MM.1S (cell line): ENCODE measurements around the gene MYOZ2.

Experiments
- DNase-seq: peaks from one replicate; pipeline ENCODE4 v3.0.0-alpha.2; 2015
- H2AFZ ChIP-seq: fragments of 300-600 bp; sonication (generic); 2 replicates; pipeline ENCODE4 v1.6.0; 2016; ENCODE audit warnings: antibody characterized with exemption, low read length
- H3F3A ChIP-seq: fragments of 300-600 bp; sonication (generic); 2 replicates; pipeline ENCODE4 v1.6.1; 2016; ENCODE audit warnings: mild to moderate bottlenecking, antibody characterized with exemption, low read length, moderate library complexity, mixed read lengths; ENCODE audit not compliant: insufficient read depth
- H3K27ac ChIP-seq: fragments of 300-600 bp; sonication (generic); 2 replicates; pipeline ENCODE4 v1.5.1; 2016; ENCODE audit warnings: mild to moderate bottlenecking, low read length
- H3K27me3 ChIP-seq: fragments of 300-600 bp; sonication (generic); replicated peaks from 2 replicates; pipeline ENCODE4 v1.6.0; 2016; ENCODE audit warnings: low read length; ENCODE audit not compliant: insufficient read depth
- H3K36me3 ChIP-seq: fragments of 300-600 bp; sonication (generic); replicated peaks from 2 replicates; pipeline ENCODE4 v1.6.1; 2016; ENCODE audit warnings: mild to moderate bottlenecking, low read length, mixed read lengths; ENCODE audit not compliant: insufficient read depth
- H3K4me1 ChIP-seq: fragments of 300-600 bp; sonication (generic); 2 replicates; pipeline ENCODE4 v1.6.1; 2016; ENCODE audit warnings: low read length, mixed read lengths
- H3K4me2 ChIP-seq: fragments of 300-600 bp; sonication (generic); 2 replicates; pipeline ENCODE4 v1.6.0; 2016; ENCODE audit warnings: low read depth, low read length
- H3K4me3 ChIP-seq: fragments of 300-600 bp; sonication (generic); 2 replicates; pipeline ENCODE4 v1.5.1; 2016; ENCODE audit warnings: low read length, mixed read lengths
- H3K79me2 ChIP-seq: fragments of 300-600 bp; sonication (generic); 2 replicates; pipeline ENCODE4 v1.6.1; 2016; ENCODE audit warnings: mixed run types, low read length, mixed read lengths
- H3K9ac ChIP-seq: fragments of 300-600 bp; sonication (generic); 2 replicates; pipeline ENCODE4 v1.6.1; 2016; ENCODE audit warnings: low read length, mixed read lengths
- H3K9me2 ChIP-seq: fragments of 300-600 bp; sonication (generic); replicated peaks from 2 replicates; pipeline ENCODE4 v1.6.1; 2016; ENCODE audit warnings: mild to moderate bottlenecking, low read length, mixed read lengths; ENCODE audit not compliant: insufficient read depth
- H3K9me3 ChIP-seq: fragments of 300-600 bp; sonication (generic); replicated peaks from 2 replicates; pipeline ENCODE4 v1.6.1; 2016; ENCODE audit warnings: mild to moderate bottlenecking, low read length, mixed read lengths; ENCODE audit not compliant: insufficient read depth
- H4K20me1 ChIP-seq: fragments of 300-600 bp; sonication (generic); 2 replicates; pipeline ENCODE4 v1.6.1; 2016; ENCODE audit warnings: mild to moderate bottlenecking, low read length, moderate library complexity, mixed read lengths; ENCODE audit not compliant: insufficient read depth
- EZH2 ChIP-seq: fragments of 300-600 bp; sonication (generic); optimal IDR thresholded peaks from 2 replicates; pipeline ENCODE3; 2017; ENCODE audit warnings: low read depth, mild to moderate bottlenecking, antibody characterized with exemption, low read length, mixed read lengths
- EZH2phosphoT487 ChIP-seq: fragments of 300-600 bp; sonication (generic); IDR thresholded peaks from 2 replicates; pipeline ENCODE4 v1.6.1; 2018; ENCODE audit warnings: antibody characterized with exemption, low read length
- TF ChIP-seq, protein P1 (sequence below): fragments of 300-600 bp; sonication (generic); IDR thresholded peaks from 2 replicates; pipeline ENCODE4 v1.5.1; 2016; ENCODE audit warnings: antibody characterized with exemption, low read length, mixed read lengths

Gene MYOZ2

DNA sequence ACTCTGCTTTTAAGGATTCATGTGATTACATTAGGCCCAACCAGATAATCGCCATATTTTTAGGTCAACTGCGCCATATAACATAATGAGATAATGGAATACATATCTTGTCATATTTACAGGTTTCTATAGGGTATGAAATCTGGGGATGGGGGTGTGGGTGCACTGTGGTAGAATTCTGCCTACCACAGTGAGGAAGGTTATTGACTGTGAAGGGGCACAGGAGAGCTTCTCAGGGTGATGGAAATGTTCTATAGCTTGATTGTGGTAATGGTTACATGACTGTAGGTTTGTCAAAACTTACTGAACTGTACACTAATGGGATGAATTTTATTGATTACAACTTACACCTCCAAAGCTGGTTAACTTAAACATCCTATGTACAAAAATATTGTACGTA, 92.8 kb downstream of the MYOZ2 start:
- no peak overlapping the region for H3K27ac ChIP-seq
- no peaks in the 10 kb centered on the region for H3K27me3 ChIP-seq
- H2AFZ ChIP-seq = no peak overlapping the region
- no peak for DNase-seq
- no peak overlapping the region for H3K9ac ChIP-seq
- H3K79me2 ChIP-seq = peaks cover 72% of the 10 kb centered on the region
- TF ChIP-seq, protein P1, sequence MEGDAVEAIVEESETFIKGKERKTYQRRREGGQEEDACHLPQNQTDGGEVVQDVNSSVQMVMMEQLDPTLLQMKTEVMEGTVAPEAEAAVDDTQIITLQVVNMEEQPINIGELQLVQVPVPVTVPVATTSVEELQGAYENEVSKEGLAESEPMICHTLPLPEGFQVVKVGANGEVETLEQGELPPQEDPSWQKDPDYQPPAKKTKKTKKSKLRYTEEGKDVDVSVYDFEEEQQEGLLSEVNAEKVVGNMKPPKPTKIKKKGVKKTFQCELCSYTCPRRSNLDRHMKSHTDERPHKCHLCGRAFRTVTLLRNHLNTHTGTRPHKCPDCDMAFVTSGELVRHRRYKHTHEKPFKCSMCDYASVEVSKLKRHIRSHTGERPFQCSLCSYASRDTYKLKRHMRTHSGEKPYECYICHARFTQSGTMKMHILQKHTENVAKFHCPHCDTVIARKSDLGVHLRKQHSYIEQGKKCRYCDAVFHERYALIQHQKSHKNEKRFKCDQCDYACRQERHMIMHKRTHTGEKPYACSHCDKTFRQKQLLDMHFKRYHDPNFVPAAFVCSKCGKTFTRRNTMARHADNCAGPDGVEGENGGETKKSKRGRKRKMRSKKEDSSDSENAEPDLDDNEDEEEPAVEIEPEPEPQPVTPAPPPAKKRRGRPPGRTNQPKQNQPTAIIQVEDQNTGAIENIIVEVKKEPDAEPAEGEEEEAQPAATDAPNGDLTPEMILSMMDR = no peak
- TF ChIP-seq EZH2phosphoT487 (no peak), EZH2 (no peak)
- H3K4me2 ChIP-seq = no peak overlapping the region
- H3K4me1 ChIP-seq = peaks cover 7% of the 10 kb centered on the region; the same call in 1 of the 2 replicates
- H3K9me2 ChIP-seq = no peaks in the 10 kb centered on the region
- no peaks in the 10 kb centered on the region for H3K9me3 ChIP-seq
- peaks cover 2% of the 10 kb centered on the region; the same call in 1 of the 2 replicates for H3K36me3 ChIP-seq
- no peaks in the 10 kb centered on the region; the same call in 1 of the 2 replicates for H4K20me1 ChIP-seq
- no peak overlapping the region for H3K4me3 ChIP-seq
- no peaks in the 10 kb centered on the region for H3F3A ChIP-seq

DNA sequence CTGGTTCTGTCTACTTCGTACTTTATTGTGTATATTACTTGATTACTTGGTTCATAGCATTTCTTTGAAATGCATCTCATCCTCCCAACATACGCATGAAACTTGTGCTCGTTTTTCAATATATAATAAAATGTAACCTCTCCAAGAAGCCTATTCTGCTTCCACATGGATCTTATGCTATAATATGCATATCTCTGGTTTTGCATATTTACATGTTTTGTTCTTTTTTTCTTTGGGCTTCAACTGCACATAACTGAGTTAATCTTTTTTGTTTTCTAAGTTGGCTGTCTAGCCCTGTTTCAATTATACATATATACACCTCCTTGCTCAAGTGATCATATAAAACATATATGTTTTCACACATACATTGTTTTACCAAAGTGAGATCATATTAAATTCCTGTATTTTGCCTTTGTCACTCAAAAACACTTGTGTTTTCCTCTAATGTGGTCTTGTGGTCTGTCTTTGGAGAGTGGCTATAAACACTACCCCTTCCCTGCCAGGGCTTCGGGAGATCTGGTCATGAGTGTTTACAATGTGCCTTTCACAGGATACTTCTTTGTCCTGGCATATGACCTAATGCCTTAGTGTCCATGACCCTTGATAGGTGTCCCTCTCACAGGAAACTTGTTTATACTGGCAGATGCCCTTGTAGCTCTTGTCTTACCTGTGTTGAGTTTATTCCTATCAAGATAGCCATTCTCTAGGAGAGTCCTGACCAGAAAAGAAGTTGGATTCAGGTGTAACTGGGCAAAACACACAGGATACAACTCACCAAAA, 94.5 kb downstream of the MYOZ2 start:
- no peaks in the 10 kb centered on the region; the same call in 1 of the 2 replicates for H4K20me1 ChIP-seq
- no peak overlapping the region for H2AFZ ChIP-seq
- H3K36me3 ChIP-seq = 0 out of 2 replicates have a peak, but pooled peaks cover 2% of the 10 kb centered on the region
- H3K9ac ChIP-seq = no peak overlapping the region
- H3K9me2 ChIP-seq = no peaks in the 10 kb centered on the region
- H3K4me1 ChIP-seq = peaks cover 7% of the 10 kb centered on the region; the same call in 1 of the 2 replicates
- TF ChIP-seq EZH2 (no peak), EZH2phosphoT487 (no peak)
- TF ChIP-seq, protein P1 = no peak
- DNase-seq = no peak
- H3K79me2 ChIP-seq = peaks cover 80% of the 10 kb centered on the region
- no peaks in the 10 kb centered on the region for H3K27me3 ChIP-seq
- H3K4me2 ChIP-seq = no peak overlapping the region
- no peak overlapping the region for H3K27ac ChIP-seq
- H3F3A ChIP-seq = no peaks in the 10 kb centered on the region
- no peak overlapping the region for H3K4me3 ChIP-seq
- no peaks in the 10 kb centered on the region for H3K9me3 ChIP-seq

DNA sequence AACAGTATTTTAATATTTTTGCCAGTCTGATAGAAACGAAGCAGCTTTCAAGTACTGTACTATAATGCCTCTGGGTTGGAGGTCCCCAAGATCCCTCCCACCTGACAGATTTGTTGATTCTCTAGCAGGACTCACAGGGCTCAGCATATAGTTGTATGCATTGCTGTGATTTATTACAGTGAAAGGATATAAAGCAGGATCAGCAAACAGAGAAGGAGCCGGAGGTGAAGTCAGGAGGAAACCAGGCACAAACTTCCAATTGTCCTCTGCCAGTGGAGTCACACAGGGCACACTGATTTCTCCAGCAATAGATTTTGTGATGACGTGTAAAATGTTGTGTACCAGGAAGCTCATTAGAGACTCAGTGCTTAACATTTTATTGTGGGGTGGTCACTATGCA, 95.9 kb downstream of the MYOZ2 start:
- TF ChIP-seq EZH2 = no peak
- TF ChIP-seq, protein P1 = no peak
- no peak for TF ChIP-seq EZH2phosphoT487
- Histone ChIP-seq H3K36me3 (0 out of 2 replicates have a peak, but pooled peaks cover 2% of the 10 kb centered on the region), H3K4me2 (no peak overlapping the region), H3K79me2 (peaks cover 85% of the 10 kb centered on the region), H3K27me3 (no peaks in the 10 kb centered on the region), H3K9me3 (no peaks in the 10 kb centered on the region), H3K9me2 (no peaks in the 10 kb centered on the region), H3F3A (no peaks in the 10 kb centered on the region), H3K4me3 (no peak overlapping the region), H4K20me1 (no peaks in the 10 kb centered on the region; the same call in 1 of the 2 replicates), H3K27ac (no peak overlapping the region), H3K9ac (no peak overlapping the region), H3K4me1 (peaks cover 7% of the 10 kb centered on the region; the same call in 1 of the 2 replicates), H2AFZ (no peak overlapping the region)
- no peak for DNase-seq
